Osteocyte (in vitro differentiated cells): ENCODE measurements around the gene TNKS1BP1. TPM values are rescaled to one million over a fixed set of nuclear protein-coding genes. Genes with fewer than 3 reads are reported as not detected.

Source experiments
- DNase-seq: peaks from one replicate; pipeline ENCODE4 v3.0.0; 2021; ENCODE audit warnings: mixed read lengths; ENCODE audit not compliant: unreplicated experiment; ENCODE audit errors: extremely low spot score
- H3K27ac Mint-ChIP-seq: one replicate; pipeline ENCODE4 v1.8.0; 2021; ENCODE audit warnings: mild to moderate bottlenecking, mixed read lengths; ENCODE audit not compliant: unreplicated experiment
- H3K27me3 Mint-ChIP-seq: one replicate; pipeline ENCODE4 v1.8.0; 2021; ENCODE audit warnings: mixed read lengths; ENCODE audit not compliant: unreplicated experiment
- H3K36me3 Mint-ChIP-seq: one replicate; pipeline ENCODE4 v1.8.0; 2021; ENCODE audit warnings: mixed read lengths; ENCODE audit not compliant: unreplicated experiment
- H3K4me1 Mint-ChIP-seq: one replicate; pipeline ENCODE4 v1.8.0; 2021; ENCODE audit warnings: mixed read lengths; ENCODE audit not compliant: unreplicated experiment
- H3K4me3 Mint-ChIP-seq: one replicate; pipeline ENCODE4 v1.8.0; 2021; ENCODE audit warnings: mild to moderate bottlenecking, moderate library complexity, mixed read lengths; ENCODE audit not compliant: unreplicated experiment
- H3K9me3 Mint-ChIP-seq: one replicate; pipeline ENCODE4 v1.8.0; 2021; ENCODE audit warnings: mixed read lengths; ENCODE audit not compliant: unreplicated experiment
- CTCF ChIP-seq: fragments of 200-600 bp; sonication (generic); IDR thresholded peaks from 2 replicates; pipeline ENCODE4 v1.5.0; 2021; ENCODE audit warnings: antibody characterized with exemption, mild to moderate bottlenecking, moderate library complexity
- total RNA-seq: library from RNA; stranded (reverse); gene quantifications from 2 replicates; pipeline ENCODE4 v1.2.1, GENCODE V29; 2021

TNKS1BP1 gene
- total RNA-seq, 1 donor from 2014 or later: 152 TPM

GRCh38 chr11:57255618-57256017 is 69.1 kb downstream of the TNKS1BP1 start:
- Mint-ChIP-seq H3K9me3 (no peaks in the 10 kb centered on the region), H3K4me3 (no peak overlapping the region), H3K36me3 (no peaks in the 10 kb centered on the region), H3K4me1 (peaks cover 19% of the 10 kb centered on the region), H3K27me3 (peaks cover 13% of the 10 kb centered on the region), H3K27ac (peak overlapping the region; percentile 20)
- no peak for TF ChIP-seq CTCF
- DNase-seq: no peak

- Mint-ChIP-seq H3K9me3 (no peaks in the 10 kb centered on the region), H3K27ac (no peak overlapping the region), H3K36me3 (no peaks in the 10 kb centered on the region), H3K4me3 (no peak overlapping the region), H3K4me1 (peaks cover 23% of the 10 kb centered on the region), H3K27me3 (peaks cover 13% of the 10 kb centered on the region)
- no peak for DNase-seq
- no peak for TF ChIP-seq CTCF
Observed at GRCh38 chr11:57254631-57255030, 70.1 kb downstream of the TNKS1BP1 start.

GRCh38 chr11:57251491-57252104 is 73.2 kb downstream of the TNKS1BP1 start:
- Mint-ChIP-seq H3K27ac (no peak overlapping the region), H3K36me3 (no peaks in the 10 kb centered on the region), H3K4me1 (peaks cover 28% of the 10 kb centered on the region), H3K27me3 (peaks cover 15% of the 10 kb centered on the region), H3K4me3 (no peak overlapping the region), H3K9me3 (no peaks in the 10 kb centered on the region)
- TF ChIP-seq CTCF: no peak
- no peak for DNase-seq

- peaks cover 27% of the 10 kb centered on the region for H3K4me1 Mint-ChIP-seq
- H3K27ac Mint-ChIP-seq: no peak overlapping the region
- no peak overlapping the region for H3K4me3 Mint-ChIP-seq
- no peak for TF ChIP-seq CTCF
- peaks cover 15% of the 10 kb centered on the region for H3K27me3 Mint-ChIP-seq
- DNase-seq: no peak
- H3K36me3 Mint-ChIP-seq: no peaks in the 10 kb centered on the region
- H3K9me3 Mint-ChIP-seq: no peaks in the 10 kb centered on the region
Observed at GRCh38 chr11:57251037-57251436, 73.7 kb downstream of the TNKS1BP1 start.

Other genes starting within 250 kb of the TNKS1BP1 start
- not detected in 2 replicates for gene LRRC55, start 143.0 kb downstream of the TNKS1BP1 start, total RNA-seq
- not detected in 2 replicates for gene APLNR, start 87.7 kb downstream of the TNKS1BP1 start, total RNA-seq
- 97.4 and 99.4 TPM in 2 replicates for gene SSRP1, start 10.9 kb upstream of the TNKS1BP1 start, total RNA-seq
- not detected in 2 replicates for gene P2RX3, start 13.4 kb upstream of the TNKS1BP1 start, total RNA-seq
- gene PRG3, start 56.2 kb upstream of the TNKS1BP1 start, total RNA-seq: not detected in 2 replicates
- gene PRG2, start 65.7 kb upstream of the TNKS1BP1 start, total RNA-seq: not detected in 2 replicates
- 14.9 and 17.1 TPM in 2 replicates for gene SLC43A3, start 102.2 kb upstream of the TNKS1BP1 start, total RNA-seq
- gene RTN4RL2, start 135.6 kb upstream of the TNKS1BP1 start, total RNA-seq: 0.81 and 0.84 TPM in 2 replicates
- 14.3 and 16.2 TPM in 2 replicates for gene SLC43A1, start 190.8 kb upstream of the TNKS1BP1 start, total RNA-seq
- 47.3 and 54.5 TPM in 2 replicates for gene TIMM10, start 205.8 kb upstream of the TNKS1BP1 start, total RNA-seq
- gene SMTNL1, start 212.6 kb upstream of the TNKS1BP1 start, total RNA-seq: not detected in 2 replicates
- gene UBE2L6, start 242.7 kb upstream of the TNKS1BP1 start, total RNA-seq: 58.9 and 62.5 TPM in 2 replicates